ENCODE measurements around the gene HOXB6.

The HOXB6 gene

DNA sequence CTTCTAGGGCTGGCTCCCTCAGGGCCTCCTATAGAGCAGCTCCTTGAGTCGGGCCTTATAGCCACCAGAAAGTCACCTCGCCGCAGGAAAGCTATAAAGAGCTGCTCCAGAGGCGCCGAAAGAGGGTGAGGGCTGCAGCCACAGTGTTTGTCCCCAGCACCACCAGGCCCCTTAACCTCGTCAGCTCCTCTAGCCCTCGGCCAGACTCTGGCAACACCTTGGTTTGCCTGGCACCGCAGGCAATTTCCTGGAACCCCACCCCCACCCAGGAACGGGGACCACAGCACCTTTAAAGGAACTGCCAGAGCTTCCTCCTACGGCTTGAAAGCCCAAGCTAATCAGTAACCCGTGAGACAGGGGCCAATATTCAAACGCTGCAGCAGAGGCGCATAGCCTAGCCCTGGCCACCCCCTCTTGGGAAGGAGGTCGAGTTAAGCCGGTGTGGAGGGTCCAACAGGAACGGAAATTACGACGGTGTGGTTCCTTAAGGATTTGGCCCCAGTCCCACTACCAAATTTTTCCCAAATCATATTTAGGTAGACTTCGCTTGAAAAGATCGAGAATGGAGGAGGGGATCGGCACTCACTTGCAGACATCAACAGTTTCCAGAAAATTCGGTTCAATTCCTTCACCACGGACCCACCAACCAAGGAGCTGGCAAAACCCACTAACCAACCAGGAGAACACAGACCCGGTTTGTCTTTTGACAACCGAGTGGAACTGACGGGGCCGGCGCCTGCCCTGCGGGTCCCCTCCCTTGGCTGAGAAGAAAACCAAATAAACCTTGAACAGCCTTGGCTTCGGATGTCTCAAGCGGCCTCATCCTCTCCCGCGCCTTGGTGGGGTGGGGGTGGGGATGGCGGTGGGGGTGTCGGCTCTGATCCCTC lies 3.0 kb downstream of the HOXB6 start:
- peaks cover 89% of the 10 kb centered on the region for H3K36me3 Mint-ChIP-seq (ENCODE audit: low read depth)
- no peak for DNase-seq
- peak overlapping the region; percentile 99 for H3K4me3 Mint-ChIP-seq
- H3K27me3 Mint-ChIP-seq (ENCODE audit: low read depth, poor library complexity), result peaks cover 10% of the 10 kb centered on the region
- peak overlapping the region; percentile 100 for H3K27ac Mint-ChIP-seq
- peaks cover 61% of the 10 kb centered on the region for H3K4me1 Mint-ChIP-seq
- TF ChIP-seq, protein P1, sequence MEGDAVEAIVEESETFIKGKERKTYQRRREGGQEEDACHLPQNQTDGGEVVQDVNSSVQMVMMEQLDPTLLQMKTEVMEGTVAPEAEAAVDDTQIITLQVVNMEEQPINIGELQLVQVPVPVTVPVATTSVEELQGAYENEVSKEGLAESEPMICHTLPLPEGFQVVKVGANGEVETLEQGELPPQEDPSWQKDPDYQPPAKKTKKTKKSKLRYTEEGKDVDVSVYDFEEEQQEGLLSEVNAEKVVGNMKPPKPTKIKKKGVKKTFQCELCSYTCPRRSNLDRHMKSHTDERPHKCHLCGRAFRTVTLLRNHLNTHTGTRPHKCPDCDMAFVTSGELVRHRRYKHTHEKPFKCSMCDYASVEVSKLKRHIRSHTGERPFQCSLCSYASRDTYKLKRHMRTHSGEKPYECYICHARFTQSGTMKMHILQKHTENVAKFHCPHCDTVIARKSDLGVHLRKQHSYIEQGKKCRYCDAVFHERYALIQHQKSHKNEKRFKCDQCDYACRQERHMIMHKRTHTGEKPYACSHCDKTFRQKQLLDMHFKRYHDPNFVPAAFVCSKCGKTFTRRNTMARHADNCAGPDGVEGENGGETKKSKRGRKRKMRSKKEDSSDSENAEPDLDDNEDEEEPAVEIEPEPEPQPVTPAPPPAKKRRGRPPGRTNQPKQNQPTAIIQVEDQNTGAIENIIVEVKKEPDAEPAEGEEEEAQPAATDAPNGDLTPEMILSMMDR (IDR thresholded peaks at IDR 0.05), result no peak
- no peaks in the 10 kb centered on the region for H3K9me3 Mint-ChIP-seq

DNA sequence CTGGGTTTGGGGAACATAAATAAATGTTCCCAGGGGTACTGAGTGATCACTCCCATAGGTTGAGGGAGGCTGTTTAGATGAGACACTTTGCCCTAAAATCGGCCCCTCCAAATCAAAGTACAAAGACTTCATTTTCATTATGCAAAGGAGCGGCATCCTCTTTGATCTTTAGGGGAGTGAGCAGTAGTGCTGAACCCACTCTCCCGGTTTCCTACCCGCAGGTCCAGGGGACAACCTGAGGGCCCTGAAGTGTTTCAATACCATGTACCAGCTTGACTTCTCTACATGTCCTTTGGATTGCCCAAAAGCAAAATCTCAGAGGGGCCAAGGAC lies 3.6 kb downstream of the HOXB6 start:
- Mint-ChIP-seq H3K9me3 (no peaks in the 10 kb centered on the region), H3K27ac (peak overlapping the region; percentile 100), H3K36me3 (ENCODE audit: low read depth) (peaks cover 89% of the 10 kb centered on the region), H3K4me1 (peaks cover 58% of the 10 kb centered on the region), H3K27me3 (ENCODE audit: low read depth, poor library complexity) (peaks cover 10% of the 10 kb centered on the region), H3K4me3 (peak overlapping the region; percentile 99)
- TF ChIP-seq, protein P1 (IDR thresholded peaks at IDR 0.05), result no peak
- DNase-seq, result no peak

DNA sequence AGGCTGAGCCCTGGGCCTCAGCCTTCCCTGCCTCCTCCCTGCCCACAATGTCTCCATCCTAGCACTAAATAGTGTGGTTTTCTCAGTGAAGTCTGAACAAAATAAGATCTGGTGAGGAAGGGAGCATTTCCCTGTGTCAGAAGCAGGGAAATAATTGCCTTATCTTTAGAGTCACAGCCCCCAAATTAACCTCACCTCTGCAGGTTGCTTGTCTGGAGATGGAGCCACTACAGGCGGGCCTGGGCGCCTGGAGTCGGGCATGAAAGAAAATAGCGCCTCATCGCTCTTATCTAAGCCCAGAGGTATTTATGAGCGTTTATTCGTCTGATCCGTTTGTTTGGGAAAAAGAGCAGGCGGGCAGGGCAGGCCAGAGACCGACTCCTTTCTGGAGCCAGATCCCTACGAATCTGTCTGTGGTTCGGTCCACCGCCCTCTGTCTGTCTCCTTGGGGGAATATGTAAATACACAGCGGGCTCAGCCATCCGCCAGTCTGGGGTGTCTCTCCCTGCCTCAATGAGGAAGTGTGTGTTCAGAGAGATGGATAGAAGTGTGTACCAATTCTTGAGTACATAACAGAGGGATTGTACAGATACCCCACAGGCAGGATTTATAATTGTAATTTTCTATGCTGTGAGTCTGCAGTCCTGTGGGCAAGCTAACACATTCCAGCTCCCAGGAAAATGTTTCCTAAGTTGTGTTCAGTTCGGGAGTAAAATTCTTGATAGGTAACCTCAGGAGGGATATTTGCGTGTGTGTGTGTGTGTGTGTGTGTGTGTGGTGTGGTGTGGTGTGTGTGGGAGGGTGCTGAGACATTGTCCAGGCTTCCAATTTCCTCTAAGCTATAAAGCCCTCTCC lies 4.3 kb downstream of the HOXB6 start:
- TF ChIP-seq, protein P1 (IDR thresholded peaks at IDR 0.05), result no peak
- H3K4me1 Mint-ChIP-seq, result peaks cover 58% of the 10 kb centered on the region
- no peaks in the 10 kb centered on the region for H3K9me3 Mint-ChIP-seq
- peaks cover 14% of the 10 kb centered on the region for H3K27me3 Mint-ChIP-seq (ENCODE audit: low read depth, poor library complexity)
- peak overlapping the region; percentile 100 for H3K27ac Mint-ChIP-seq
- peaks cover 96% of the 10 kb centered on the region for H3K36me3 Mint-ChIP-seq (ENCODE audit: low read depth)
- no peak for DNase-seq
- peak overlapping the region; percentile 99 for H3K4me3 Mint-ChIP-seq

DNA sequence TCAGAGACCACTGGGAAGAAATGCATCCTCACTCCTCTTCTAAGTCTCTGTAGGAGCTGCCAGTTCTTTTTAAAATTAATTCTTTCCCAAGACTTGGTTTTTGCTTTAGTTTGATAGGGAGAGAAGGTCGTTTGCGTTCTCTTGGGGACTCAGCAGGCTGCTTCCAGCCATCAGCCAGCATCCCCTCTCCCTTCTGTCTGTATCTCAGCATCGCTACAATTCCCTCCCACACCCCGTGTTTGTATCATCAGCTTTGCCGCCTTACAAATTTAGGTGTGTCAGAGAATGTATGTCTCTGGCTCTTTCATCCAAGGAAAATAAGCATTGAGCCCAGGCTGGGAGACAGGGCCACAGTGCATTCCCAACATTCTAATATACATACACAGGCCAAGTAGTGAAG lies 5.4 kb downstream of the HOXB6 start:
- peak overlapping the region; percentile 99 for H3K4me3 Mint-ChIP-seq
- H3K27ac Mint-ChIP-seq, result peak overlapping the region; percentile 100
- H3K4me1 Mint-ChIP-seq, result peaks cover 60% of the 10 kb centered on the region
- no peak for DNase-seq
- peaks cover 99% of the 10 kb centered on the region for H3K36me3 Mint-ChIP-seq (ENCODE audit: low read depth)
- peaks cover 19% of the 10 kb centered on the region for H3K27me3 Mint-ChIP-seq (ENCODE audit: low read depth, poor library complexity)
- TF ChIP-seq, protein P1 (IDR thresholded peaks at IDR 0.05), result no peak
- no peaks in the 10 kb centered on the region for H3K9me3 Mint-ChIP-seq

DNA sequence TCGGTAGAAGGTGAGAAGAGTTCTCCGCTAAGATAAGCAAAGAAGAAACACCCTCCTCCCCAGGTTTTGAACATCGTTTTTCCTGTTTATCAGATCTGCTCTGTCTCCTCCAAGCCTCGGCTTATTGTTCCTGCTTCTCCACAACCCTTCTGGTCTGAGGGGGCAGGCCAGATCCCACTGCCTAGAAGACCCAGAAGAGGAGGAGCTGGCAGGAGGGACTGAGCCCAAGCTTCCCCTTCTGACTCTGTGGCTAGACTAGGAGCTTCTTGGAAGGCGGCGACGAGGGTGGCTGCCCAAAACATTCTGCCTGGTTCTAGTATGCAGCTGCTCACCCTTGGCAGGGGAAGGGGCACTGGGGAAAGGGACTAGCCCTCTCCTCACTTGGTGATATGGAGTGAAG lies 6.0 kb downstream of the HOXB6 start:
- no peak for DNase-seq
- H3K9me3 Mint-ChIP-seq, result no peaks in the 10 kb centered on the region
- peak overlapping the region; percentile 100 for H3K27ac Mint-ChIP-seq
- peaks cover 21% of the 10 kb centered on the region for H3K27me3 Mint-ChIP-seq (ENCODE audit: low read depth, poor library complexity)
- H3K4me1 Mint-ChIP-seq, result peaks cover 60% of the 10 kb centered on the region
- H3K4me3 Mint-ChIP-seq, result peak overlapping the region; percentile 99
- TF ChIP-seq, protein P1 (IDR thresholded peaks at IDR 0.05), result no peak
- H3K36me3 Mint-ChIP-seq (ENCODE audit: low read depth), result peaks cover 99% of the 10 kb centered on the region

Data from nephron progenitor cell (in vitro differentiated cells).